T-helper 2 cell (primary cell): ENCODE measurements around the gene CA12.
"Not testable (repeated sequence)": the region's sequence is repeated elsewhere in the genome, so short reads cannot be mapped to it uniquely, and the experiment has no call there.

Experiments used
- DNase-seq, 5 experiments: peaks; one replicate each; pipeline versions ENCODE4 v3.0.0 to v3.0.0-alpha.2; 2012 to 2022

The CA12 gene

GRCh38 chr15:63357061-63357460, 24.6 kb downstream of the CA12 start:
- no peak for DNase-seq

GRCh38 chr15:63354821-63355650, 26.6 kb downstream of the CA12 start:
- no peak for DNase-seq

GRCh38 chr15:63353887-63354286, 27.8 kb downstream of the CA12 start:
- no peak for DNase-seq

- DNase-seq: no peak
Observed at GRCh38 chr15:63353261-63353660, 28.4 kb downstream of the CA12 start.

DNA sequence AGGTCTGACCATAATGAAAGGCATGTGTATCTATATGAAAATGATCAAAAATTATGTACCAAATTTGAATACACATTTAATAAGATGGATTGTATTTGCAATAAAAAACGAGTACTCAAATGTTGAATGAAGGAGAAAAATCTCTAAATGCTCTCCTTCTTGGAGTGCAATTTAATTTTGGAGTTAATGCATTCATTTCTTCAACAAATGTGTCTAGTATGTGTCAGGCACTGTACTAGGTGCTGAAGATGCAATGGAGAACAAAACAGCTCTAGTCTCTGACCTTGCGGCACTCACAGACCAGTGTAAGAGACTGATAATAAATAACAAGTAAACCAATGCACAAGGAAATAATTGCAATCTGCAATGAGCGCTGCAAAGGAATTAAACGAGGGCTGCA, 28.8 kb downstream of the CA12 start:
- no peak for DNase-seq

- no peak for DNase-seq
Observed at GRCh38 chr15:63351170-63351569, 30.5 kb downstream of the CA12 start.

GRCh38 chr15:63350178-63350621, 31.4 kb downstream of the CA12 start:
- DNase-seq: no peak

GRCh38 chr15:63349621-63350020, 32.0 kb downstream of the CA12 start:
- no peak for DNase-seq

DNA sequence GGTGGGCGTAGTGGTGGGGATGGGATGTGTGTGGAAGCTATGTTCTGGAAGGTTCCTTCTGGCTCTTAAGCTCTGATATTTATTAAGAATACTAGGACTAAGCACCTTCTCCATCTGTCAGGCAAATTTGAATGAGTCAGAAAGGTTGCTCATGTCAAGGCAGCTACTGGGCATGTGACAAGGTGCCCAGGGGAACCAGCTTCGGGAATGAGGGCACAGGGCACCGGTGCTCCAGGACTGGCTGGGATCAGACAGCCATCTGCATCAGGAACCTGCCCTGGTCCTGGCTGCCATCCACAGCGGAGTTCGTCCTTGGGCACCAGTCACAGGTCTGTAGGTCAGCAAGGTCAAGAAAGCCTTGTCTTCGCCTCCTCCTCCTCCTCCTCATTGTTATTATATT, 32.5 kb downstream of the CA12 start:
- DNase-seq: no peak

DNA sequence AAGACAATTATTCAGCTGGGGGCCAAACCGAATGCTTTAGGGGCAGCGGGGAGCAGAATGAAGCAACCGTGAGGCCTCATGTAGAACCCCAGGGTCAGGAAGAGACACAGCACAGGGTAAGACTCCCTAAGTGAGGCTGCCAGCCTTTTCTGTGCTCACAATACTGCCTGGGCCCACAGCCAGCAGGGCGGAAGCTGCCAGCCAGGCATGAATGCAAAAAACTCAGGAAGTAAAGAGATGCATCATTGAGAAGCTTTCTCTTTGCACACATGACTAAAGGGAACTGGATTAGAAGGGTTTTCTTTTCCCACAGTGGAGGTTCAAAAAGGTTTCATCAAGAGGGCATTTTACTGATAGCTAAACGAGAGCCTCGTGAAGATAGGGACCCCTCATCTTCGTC, 33.3 kb downstream of the CA12 start:
- DNase-seq: no peak

DNA sequence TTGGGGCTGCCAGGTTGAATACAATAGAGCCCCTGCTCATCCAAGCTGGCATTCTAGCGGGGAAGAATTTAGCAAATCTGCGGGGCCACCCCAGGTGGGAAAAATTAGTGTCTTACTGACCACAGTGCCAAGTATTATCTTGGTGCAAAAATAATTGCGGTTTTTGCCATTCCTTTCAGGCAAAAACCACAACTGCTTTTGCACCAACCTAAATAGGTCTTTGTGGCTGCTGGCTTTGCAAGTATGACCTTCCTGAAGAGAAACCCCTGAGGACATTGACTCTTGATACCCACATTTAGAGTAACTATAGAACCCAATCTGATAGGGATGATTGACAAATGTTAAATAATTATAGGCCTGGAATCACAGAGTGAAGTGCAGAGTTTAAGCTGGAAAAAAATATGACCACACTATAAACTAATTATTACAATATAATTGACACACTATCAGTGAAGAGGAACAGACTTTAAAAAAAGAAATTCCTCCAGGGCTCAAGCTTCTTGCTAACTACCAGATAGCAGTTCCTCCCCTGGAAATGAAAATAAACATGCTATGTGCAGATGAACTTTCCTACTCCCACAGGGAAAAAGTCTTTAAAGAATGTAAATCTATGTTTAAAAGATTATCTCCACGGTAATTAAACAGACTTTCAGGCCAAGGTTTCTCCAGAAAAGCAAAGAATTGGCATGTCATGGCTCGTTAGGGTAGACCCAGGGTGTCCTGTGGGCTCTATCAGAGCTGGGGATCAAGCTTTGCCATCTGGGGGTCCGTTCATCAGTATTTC, 34.4 kb downstream of the CA12 start:
- DNase-seq: no peak

- DNase-seq: no peak
Observed at GRCh38 chr15:63345391-63345752, 36.3 kb downstream of the CA12 start.

DNA sequence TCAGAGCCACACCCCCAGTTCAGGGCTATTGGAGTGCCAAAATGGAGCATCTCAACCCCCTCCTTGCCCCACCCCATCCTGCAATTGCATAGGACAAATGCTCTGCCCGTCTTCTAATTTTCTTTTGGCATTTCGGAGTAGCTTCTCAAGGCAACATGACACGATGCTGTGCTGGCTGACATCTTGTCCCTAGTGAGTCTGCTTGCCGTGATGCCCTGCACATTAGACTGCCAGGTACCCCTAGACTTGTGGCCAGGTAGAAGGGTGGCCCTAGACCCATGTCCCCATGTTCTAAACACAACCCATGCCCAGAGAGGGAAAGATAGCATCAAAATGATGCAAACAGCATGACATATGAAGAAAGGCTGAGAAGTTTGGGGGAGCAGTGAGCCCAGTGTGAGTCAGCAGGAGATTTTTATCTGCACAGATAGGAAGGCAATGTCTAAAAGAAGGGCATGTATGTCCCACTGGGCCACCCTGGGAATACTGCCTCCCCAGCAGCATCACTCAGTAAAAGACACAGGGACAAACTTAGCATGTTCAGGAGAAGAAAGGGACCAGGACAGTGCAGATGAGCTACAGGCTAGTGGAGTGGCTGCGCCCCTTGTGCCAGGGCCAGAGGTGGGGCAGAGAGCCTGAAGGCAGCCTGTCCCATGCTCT, 36.8 kb downstream of the CA12 start:
- DNase-seq: peak in 1 of 5 experiments; percentile 24

DNA sequence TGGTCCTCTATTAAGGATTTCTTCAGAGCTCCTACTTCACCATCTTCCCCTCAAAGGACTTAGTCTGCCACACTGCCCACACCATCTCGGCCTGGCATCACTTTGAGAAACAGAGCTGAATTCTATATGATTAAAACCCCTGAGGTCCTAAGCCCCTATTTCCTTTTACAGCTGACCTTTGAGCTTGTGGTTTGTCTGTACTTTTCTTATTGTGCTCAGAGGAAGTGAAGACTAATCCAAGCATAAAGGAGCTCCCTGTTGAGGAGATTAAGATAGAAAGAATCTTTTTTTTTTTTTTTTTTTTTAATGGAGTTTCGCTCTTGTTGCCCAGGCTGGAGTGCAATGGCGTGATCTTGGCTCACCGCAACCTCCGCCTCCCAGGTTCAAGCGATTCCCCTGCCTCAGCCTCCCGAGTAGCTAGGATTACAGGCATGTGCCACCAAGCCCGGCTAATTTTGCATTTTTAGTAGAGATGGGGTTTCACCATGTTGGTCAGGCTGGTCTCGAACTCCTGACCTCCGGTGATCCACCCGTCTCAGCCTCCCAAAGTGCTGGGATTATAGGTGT, 38.6 kb downstream of the CA12 start:
- DNase-seq: not testable (repeated sequence)

DNA sequence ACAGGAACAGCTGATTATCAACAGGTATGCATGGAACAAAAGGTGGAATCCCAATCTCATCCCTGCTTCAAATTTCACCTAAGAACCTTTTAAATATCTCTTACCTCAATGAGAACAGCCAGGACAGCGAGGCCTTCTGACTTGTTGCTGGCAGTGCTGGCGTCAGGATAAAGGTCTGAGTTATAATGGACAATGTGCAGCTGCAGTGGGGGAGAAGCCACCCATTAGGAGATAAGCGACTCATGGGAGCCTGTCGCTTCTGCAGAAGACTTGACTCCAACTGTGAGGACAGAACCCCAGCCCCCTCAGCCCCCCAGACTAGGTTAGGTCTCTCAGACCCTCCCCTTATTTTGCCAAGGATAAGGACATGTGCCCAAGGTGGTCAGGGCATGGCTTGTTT, 39.7 kb downstream of the CA12 start:
- no peak for DNase-seq

DNA sequence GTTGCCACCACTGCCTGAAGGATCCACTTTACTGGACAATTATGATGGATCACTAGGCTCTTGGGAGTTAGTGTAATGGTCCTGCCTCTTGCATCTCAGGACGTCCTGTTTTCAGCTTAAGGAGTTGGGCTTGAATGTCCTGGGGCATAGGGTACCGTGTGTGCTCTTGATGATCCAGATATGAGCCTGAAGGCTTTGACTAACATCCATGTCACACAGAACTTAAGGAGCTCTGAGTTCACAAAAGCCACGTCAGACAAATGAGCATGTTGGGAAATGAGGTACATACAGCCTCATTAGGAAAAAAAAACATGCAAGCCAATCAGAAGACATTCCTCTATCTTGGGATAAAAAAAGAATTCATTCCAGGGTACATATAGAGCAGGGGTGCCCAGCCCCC, 40.8 kb downstream of the CA12 start:
- no peak for DNase-seq

- no peak for DNase-seq
Observed at GRCh38 chr15:63340353-63340752, 41.3 kb downstream of the CA12 start.

DNA sequence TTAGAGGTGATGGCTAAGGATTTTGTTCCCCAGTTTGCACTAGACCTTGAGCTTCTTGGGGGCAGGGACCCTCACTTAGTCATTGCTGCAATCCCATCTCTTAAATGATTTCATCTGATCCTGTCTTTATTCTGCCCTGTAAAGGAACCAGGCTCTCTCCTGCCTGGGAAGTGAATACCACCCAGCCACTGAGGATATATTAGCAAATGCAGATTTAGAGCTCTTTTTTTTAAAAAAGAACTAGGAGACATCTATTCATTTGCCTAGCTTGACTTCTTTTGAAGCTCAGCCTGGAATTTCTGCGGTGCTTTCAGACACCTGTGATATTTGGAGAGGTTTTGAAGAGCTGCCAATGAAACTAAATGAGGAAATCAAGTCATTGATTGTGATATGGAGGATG, 41.8 kb downstream of the CA12 start:
- no peak for DNase-seq

- no peak for DNase-seq
Observed at GRCh38 chr15:63339006-63339766, 42.5 kb downstream of the CA12 start.

DNA sequence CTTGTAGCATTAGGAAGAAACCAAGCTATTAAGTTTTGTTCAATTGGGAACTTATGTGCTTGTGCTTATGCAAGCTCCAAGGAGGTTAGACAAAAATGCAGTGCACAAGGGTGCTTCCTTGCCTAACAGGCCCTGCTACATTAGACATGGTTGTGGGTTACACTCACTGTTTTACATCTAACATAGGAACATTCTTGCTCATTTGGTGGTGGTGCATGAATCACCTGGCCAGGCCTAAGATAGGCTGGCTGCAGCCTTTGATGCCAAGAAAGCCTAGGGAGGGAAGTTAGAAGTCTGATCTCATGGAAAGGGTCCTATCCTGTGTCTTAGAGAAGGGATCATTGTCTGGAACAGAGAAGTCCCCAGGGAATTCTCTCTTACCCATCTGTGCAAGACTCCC, 43.5 kb downstream of the CA12 start:
- DNase-seq: no peak

DNA sequence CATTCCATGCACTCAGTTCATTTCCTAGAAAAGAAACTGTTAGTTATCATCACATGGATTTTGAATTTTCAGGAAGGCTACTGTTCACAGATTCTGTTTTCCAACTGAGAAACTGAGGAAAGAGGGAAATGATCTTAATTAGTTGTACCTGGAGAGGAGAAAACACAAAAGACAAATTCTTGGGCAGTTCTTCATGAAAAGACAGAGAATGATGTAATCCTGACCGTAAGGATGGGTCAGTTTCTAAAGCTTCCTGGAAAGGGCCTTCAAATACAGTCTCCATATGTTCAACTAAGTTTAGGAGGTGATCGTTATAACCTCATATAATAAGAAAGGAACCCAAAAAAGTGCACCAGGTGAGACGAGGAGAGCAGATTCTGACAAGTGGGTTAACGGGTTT, 44.6 kb downstream of the CA12 start:
- DNase-seq: no peak

GRCh38 chr15:63335543-63336240, 46.0 kb downstream of the CA12 start:
- no peak for DNase-seq
